Nephron progenitor cell (in vitro differentiated cells): ENCODE measurements around the gene CSTPP1.
A peak's percentile ranks its signal among the peaks of the same experiment; 100 is the strongest.

Source experiments
- DNase-seq: peaks from one replicate; pipeline ENCODE4 v3.0.0; 2021
- H3K27ac Mint-ChIP-seq: 2 replicates; pipeline ENCODE4 v1.8.0; 2021; ENCODE audit warnings: mild to moderate bottlenecking, moderate library complexity, mixed read lengths
- H3K27me3 Mint-ChIP-seq: 2 replicates; pipeline ENCODE4 v1.8.0; 2021; ENCODE audit warnings: mild to moderate bottlenecking, low read depth, mixed read lengths; ENCODE audit not compliant: poor library complexity
- H3K36me3 Mint-ChIP-seq: 2 replicates; pipeline ENCODE4 v1.8.0; 2021; ENCODE audit warnings: low read depth, mixed read lengths
- H3K4me1 Mint-ChIP-seq: 2 replicates; pipeline ENCODE4 v1.8.0; 2021; ENCODE audit warnings: mixed read lengths
- H3K4me3 Mint-ChIP-seq: 2 replicates; pipeline ENCODE4 v1.8.0; 2021; ENCODE audit warnings: mild to moderate bottlenecking, moderate library complexity, mixed read lengths
- H3K9me3 Mint-ChIP-seq: 2 replicates; pipeline ENCODE4 v1.8.0; 2021; ENCODE audit warnings: mild to moderate bottlenecking, moderate library complexity, mixed read lengths
- TF ChIP-seq, protein P1 (sequence below): fragments of 200-600 bp; sonication (generic); IDR thresholded peaks from 2 replicates; pipeline ENCODE4 v1.5.0; 2021; ENCODE audit warnings: antibody characterized with exemption

CSTPP1 gene

DNA sequence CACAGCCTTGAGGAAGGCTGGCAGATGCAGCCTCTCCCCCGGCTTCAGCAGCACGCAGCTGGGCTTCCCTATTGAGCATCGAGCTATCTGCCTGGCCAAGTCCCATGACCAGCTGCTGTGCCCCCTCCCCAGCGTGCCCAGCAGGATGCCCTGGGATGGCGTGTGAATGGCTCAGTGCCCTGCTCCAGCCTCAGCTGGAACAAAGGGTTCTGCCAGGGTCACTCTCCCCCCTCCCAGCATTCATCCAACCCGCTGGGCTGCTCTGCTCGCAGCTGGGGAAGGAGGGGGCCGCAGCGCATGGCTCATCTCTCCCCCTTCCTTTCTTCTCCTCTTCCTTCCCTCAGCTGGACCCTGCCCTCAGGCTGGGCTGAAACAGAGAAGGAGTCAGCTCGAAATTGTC, 32.7 kb upstream of the CSTPP1 start:
- no peak for DNase-seq
- no peaks in the 10 kb centered on the region for H3K27me3 Mint-ChIP-seq
- no peak overlapping the region for H3K4me3 Mint-ChIP-seq
- H3K9me3 Mint-ChIP-seq = peaks cover 4% of the 10 kb centered on the region
- peak overlapping the region; percentile 14 for H3K27ac Mint-ChIP-seq
- H3K36me3 Mint-ChIP-seq = peaks cover 50% of the 10 kb centered on the region
- TF ChIP-seq, protein P1, sequence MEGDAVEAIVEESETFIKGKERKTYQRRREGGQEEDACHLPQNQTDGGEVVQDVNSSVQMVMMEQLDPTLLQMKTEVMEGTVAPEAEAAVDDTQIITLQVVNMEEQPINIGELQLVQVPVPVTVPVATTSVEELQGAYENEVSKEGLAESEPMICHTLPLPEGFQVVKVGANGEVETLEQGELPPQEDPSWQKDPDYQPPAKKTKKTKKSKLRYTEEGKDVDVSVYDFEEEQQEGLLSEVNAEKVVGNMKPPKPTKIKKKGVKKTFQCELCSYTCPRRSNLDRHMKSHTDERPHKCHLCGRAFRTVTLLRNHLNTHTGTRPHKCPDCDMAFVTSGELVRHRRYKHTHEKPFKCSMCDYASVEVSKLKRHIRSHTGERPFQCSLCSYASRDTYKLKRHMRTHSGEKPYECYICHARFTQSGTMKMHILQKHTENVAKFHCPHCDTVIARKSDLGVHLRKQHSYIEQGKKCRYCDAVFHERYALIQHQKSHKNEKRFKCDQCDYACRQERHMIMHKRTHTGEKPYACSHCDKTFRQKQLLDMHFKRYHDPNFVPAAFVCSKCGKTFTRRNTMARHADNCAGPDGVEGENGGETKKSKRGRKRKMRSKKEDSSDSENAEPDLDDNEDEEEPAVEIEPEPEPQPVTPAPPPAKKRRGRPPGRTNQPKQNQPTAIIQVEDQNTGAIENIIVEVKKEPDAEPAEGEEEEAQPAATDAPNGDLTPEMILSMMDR = no peak
- peaks cover 44% of the 10 kb centered on the region for H3K4me1 Mint-ChIP-seq

DNA sequence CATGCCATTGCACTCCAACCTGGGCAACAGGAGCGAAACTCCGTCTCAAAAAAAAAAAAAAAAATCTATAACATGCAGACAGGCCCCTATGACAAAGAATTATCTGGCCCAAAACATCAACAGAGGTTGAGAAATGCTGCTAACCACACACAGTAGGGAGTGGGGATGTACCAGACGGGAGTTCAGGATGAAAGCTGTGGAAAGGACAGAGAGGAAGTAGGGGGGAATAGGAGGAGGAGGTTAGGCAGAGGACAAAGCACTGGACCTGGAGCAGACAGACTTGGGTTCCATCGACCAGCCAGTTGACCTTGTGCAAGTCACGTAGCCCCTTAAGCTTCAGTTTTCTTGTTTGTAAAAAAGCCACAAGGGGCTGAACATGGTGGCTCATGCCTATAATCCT, 30.8 kb upstream of the CSTPP1 start:
- H3K27ac Mint-ChIP-seq = peak overlapping the region; percentile 69

GRCh38 chr11:46906609-46907041, 29.9 kb upstream of the CSTPP1 start:
- peak; percentile 18 for DNase-seq
- Mint-ChIP-seq H3K36me3 (peaks cover 39% of the 10 kb centered on the region), H3K9me3 (no peaks in the 10 kb centered on the region), H3K27me3 (no peaks in the 10 kb centered on the region), H3K27ac (peak overlapping the region; percentile 89), H3K4me1 (peaks cover 63% of the 10 kb centered on the region), H3K4me3 (peak overlapping the region; percentile 45)
- TF ChIP-seq, protein P1 = no peak

More for the DNA sequence above, 30.8 kb upstream of the CSTPP1 start:
- no peaks in the 10 kb centered on the region for H3K27me3 Mint-ChIP-seq
- H3K4me3 Mint-ChIP-seq = no peak overlapping the region
- DNase-seq = no peak
- peaks cover 55% of the 10 kb centered on the region for H3K4me1 Mint-ChIP-seq
- peaks cover 41% of the 10 kb centered on the region for H3K36me3 Mint-ChIP-seq
- TF ChIP-seq, protein P1 = no peak
- no peaks in the 10 kb centered on the region for H3K9me3 Mint-ChIP-seq

- no peak overlapping the region for H3K4me3 Mint-ChIP-seq
- peak overlapping the region; percentile 89 for H3K27ac Mint-ChIP-seq
- DNase-seq = no peak
- peaks cover 73% of the 10 kb centered on the region for H3K4me1 Mint-ChIP-seq
- TF ChIP-seq, protein P1 = no peak
- peaks cover 36% of the 10 kb centered on the region for H3K36me3 Mint-ChIP-seq
- H3K9me3 Mint-ChIP-seq = no peaks in the 10 kb centered on the region
- no peaks in the 10 kb centered on the region for H3K27me3 Mint-ChIP-seq
These were observed 29.0 kb upstream of the CSTPP1 start for GRCh38 chr11:46907606-46908005.

DNA sequence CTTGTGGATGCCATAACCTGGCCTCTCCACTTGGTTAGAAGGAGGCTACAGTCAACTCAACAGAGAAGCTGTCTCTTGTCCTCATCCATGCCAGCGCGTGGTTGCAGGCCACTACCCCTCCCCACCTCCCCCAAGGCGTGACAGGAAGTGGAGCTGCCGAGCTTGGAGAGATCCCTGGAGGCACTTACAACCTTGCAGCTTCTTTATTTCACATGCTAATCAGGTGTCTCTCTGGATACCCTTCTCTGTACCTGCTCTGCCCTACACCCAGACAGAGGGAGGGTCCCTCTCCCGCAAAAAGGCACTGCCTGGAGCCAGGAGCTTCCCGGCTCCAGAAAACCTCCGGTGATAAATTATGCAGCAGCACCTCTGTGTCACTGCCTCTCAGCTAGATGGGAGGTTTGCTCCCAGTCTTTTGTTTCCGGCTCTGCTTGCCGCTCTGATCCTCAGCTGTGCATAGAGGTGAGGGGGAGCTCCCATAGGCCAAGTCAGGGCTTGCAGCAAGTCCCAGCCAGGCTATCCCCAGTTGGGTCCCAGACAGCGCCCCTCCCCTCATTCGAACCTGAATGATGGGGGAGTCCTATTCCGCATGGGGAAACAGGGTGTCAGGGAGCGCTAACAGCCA, 23.9 kb upstream of the CSTPP1 start:
- peak; percentile 65 for DNase-seq
- H3K9me3 Mint-ChIP-seq = no peaks in the 10 kb centered on the region
- peaks cover 18% of the 10 kb centered on the region for H3K36me3 Mint-ChIP-seq
- TF ChIP-seq, protein P1 = no peak
- peak overlapping the region; percentile 95 for H3K4me3 Mint-ChIP-seq
- peak overlapping the region; percentile 99 for H3K27ac Mint-ChIP-seq
- H3K4me1 Mint-ChIP-seq = peaks cover 77% of the 10 kb centered on the region
- H3K27me3 Mint-ChIP-seq = no peaks in the 10 kb centered on the region

GRCh38 chr11:46913484-46913883, 23.1 kb upstream of the CSTPP1 start:
- peak overlapping the region; percentile 99 for H3K27ac Mint-ChIP-seq
- H3K36me3 Mint-ChIP-seq = peaks cover 18% of the 10 kb centered on the region
- H3K9me3 Mint-ChIP-seq = no peaks in the 10 kb centered on the region
- DNase-seq = no peak
- no peaks in the 10 kb centered on the region for H3K27me3 Mint-ChIP-seq
- H3K4me1 Mint-ChIP-seq = peaks cover 76% of the 10 kb centered on the region
- H3K4me3 Mint-ChIP-seq = peak overlapping the region; percentile 95
- TF ChIP-seq, protein P1 = no peak
